Tibial nerve (tissue), 4 donors: ENCODE measurements around the gene ADGRE2. TPM values are rescaled to one million over a fixed set of nuclear protein-coding genes. Genes with fewer than 3 reads are reported as not detected.
A peak's percentile ranks its signal among the peaks of the same experiment; 100 is the strongest.
"Not testable (repeated sequence)": the region's sequence is repeated elsewhere in the genome, so short reads cannot be mapped to it uniquely, and the experiment has no call there.

Experiments used
- DNase-seq, 2 donors: peaks; one replicate each; pipeline ENCODE4 v3.0.0-alpha.2; 2019; ENCODE audit warnings: low spot score in 2 of 2
- H3K27ac ChIP-seq, 4 donors: fragments of 200-600 bp; sonication (generic) in 3 of 4; one replicate each; pipeline ENCODE4 v1.5.1; 2017 to 2019; ENCODE audit warnings: mild to moderate bottlenecking in 1 of 4
- H3K27me3 ChIP-seq, 2 donors: fragments of 200-600 bp; sonication (generic) in 1 of 2; one replicate each; pipeline versions ENCODE4 v1.5.1 to v1.6.0; 2017 to 2019
- H3K36me3 ChIP-seq, 3 donors: fragments of 200-600 bp; sonication (generic); one replicate each; pipeline ENCODE4 v1.5.1; 2018 to 2019
- H3K4me1 ChIP-seq, 4 donors: fragments of 200-600 bp; sonication (generic) in 3 of 4; one replicate each; pipeline ENCODE4 v1.5.1; 2017 to 2019
- H3K4me3 ChIP-seq, 4 donors: fragments of 200-600 bp; sonication (generic) in 3 of 4; one replicate each; pipeline ENCODE4 v1.5.1; 2017 to 2019; ENCODE audit warnings: mild to moderate bottlenecking in 1 of 4, moderate library complexity in 1 of 4
- H3K9me3 ChIP-seq, 4 donors: fragments of 200-600 bp; sonication (generic) in 3 of 4; one replicate each; pipeline ENCODE4 v1.5.1; 2017 to 2019
- CTCF ChIP-seq, 5 experiments: fragments of 200-600 bp in 3 of 5; fragments of 450-650 bp in 2 of 5; sonication (generic) in 3 of 5; IDR thresholded peaks; one replicate each; pipeline ENCODE4 v1.5.1; 2016 to 2019; ENCODE audit warnings: antibody characterized with exemption in 5 of 5, mild to moderate bottlenecking in 3 of 5, moderate library complexity in 2 of 5
- EP300 ChIP-seq, 2 donors: sonication (generic); formaldehyde crosslinking; IDR thresholded peaks; one replicate each; pipeline ENCODE4 v1.6.1; 2017; ENCODE audit warnings: antibody characterized with exemption in 2 of 2, mild to moderate bottlenecking in 1 of 2
- POLR2A ChIP-seq, 2 donors: fragments of 450-650 bp; IDR thresholded peaks; one replicate each; pipeline ENCODE4 v1.6.1; 2017; ENCODE audit warnings: antibody characterized with exemption in 2 of 2, mild to moderate bottlenecking in 2 of 2, moderate library complexity in 2 of 2
- WGBS, 2 donors: methylation state at CpG; one replicate each; pipeline ENCODE4 v1.1.5; 2018; 5-methylcytosine and 5-hydroxymethylcytosine counted together
- total RNA-seq, 4 donors: library from RNA; depleted of rRNA; stranded (reverse); fragments of >200 nt; gene quantifications; one replicate each; pipeline ENCODE4 v1.1.0, GENCODE V29; 2016

Gene ADGRE2
- total RNA-seq, 4 donors from 2014 or later, result 1.3 to 6.0 (median 4.0) TPM

- Histone ChIP-seq H3K36me3 (no peaks in the 10 kb centered on the region), H3K4me3 (no peak overlapping the region), H3K27me3 (no peaks in the 10 kb centered on the region), H3K4me1 (no peaks in the 10 kb centered on the region), H3K27ac (no peak overlapping the region), H3K9me3 (peaks cover 0 to 5% (median 1%) of the 10 kb centered on the region in 4 donors)
- DNase-seq, result no peak
- WGBS, 2 donors, result 83 to 88% methylated on average over 5 of the region's 5 CpGs
- TF ChIP-seq EP300 (IDR thresholded peaks at IDR 0.05) (no peak), CTCF (IDR thresholded peaks at IDR 0.05) (no peak), POLR2A (IDR thresholded peaks at IDR 0.05) (no peak)
Observed at GRCh38 chr19:14795078-14795721, 16.8 kb upstream of the ADGRE2 start.

GRCh38 chr19:14792250-14792649 lies 13.9 kb upstream of the ADGRE2 start:
- H3K4me3 ChIP-seq, H3K27ac ChIP-seq, H3K27me3 ChIP-seq, DNase-seq, H3K36me3 ChIP-seq, H3K4me1 ChIP-seq: not testable (repeated sequence)
- peaks cover 0 to 15% (median 1%) of the 10 kb centered on the region in 4 donors for H3K9me3 ChIP-seq
- WGBS, 2 donors, result 77 to 79% methylated on average over 6 of the region's 6 CpGs

- no peak for DNase-seq
- H3K4me3 ChIP-seq, result no peak overlapping the region
- TF ChIP-seq EP300 (IDR thresholded peaks at IDR 0.05), result no peak
- peak; percentile 13 to 36 (median 22) for TF ChIP-seq CTCF (IDR thresholded peaks at IDR 0.05)
- no peaks in the 10 kb centered on the region for H3K27me3 ChIP-seq
- H3K27ac ChIP-seq, result no peak overlapping the region
- H3K4me1 ChIP-seq, result no peaks in the 10 kb centered on the region
- peaks cover 0 to 16% (median 0%) of the 10 kb centered on the region in 4 donors for H3K9me3 ChIP-seq
- WGBS, 2 donors, result 16% methylated on average over 18 of the region's 18 CpGs
- H3K36me3 ChIP-seq, result no peaks in the 10 kb centered on the region
Observed at GRCh38 chr19:14786421-14786851, 8.1 kb upstream of the ADGRE2 start.

GRCh38 chr19:14785102-14785793 lies 6.9 kb upstream of the ADGRE2 start:
- not testable (repeated sequence) for H3K4me3 ChIP-seq, H3K36me3 ChIP-seq, H3K4me1 ChIP-seq, H3K27me3 ChIP-seq
- WGBS, 2 donors, result 65 to 72% methylated on average over 8 to 9 of the region's 11 CpGs
- Histone ChIP-seq H3K9me3 (peaks cover 0 to 16% (median 0%) of the 10 kb centered on the region in 4 donors), H3K27ac (peak overlapping the region in 1 of 4 donors; percentile 59)
- peak in 1 of 2 donors; percentile 15 for DNase-seq

- H3K36me3 ChIP-seq, H3K4me1 ChIP-seq, H3K27ac ChIP-seq, H3K4me3 ChIP-seq, H3K27me3 ChIP-seq: not testable (repeated sequence)
- peaks cover 0 to 16% (median 0%) of the 10 kb centered on the region in 4 donors for H3K9me3 ChIP-seq
- DNase-seq, result peak in 1 of 2 donors; percentile 17
- 43 to 46% methylated on average over 9 to 10 of the region's 10 CpGs for WGBS, 2 donors
Observed at GRCh38 chr19:14784730-14785101, 6.4 kb upstream of the ADGRE2 start.

- H3K4me3 ChIP-seq, H3K36me3 ChIP-seq, H3K4me1 ChIP-seq, H3K27ac ChIP-seq, DNase-seq, H3K27me3 ChIP-seq: not testable (repeated sequence)
- 61 to 66% methylated on average over 8 of the region's 8 CpGs for WGBS, 2 donors
- H3K9me3 ChIP-seq, result peaks cover 0 to 15% (median 0%) of the 10 kb centered on the region in 4 donors
Observed at GRCh38 chr19:14783410-14783998, 5.1 kb upstream of the ADGRE2 start.

GRCh38 chr19:14782626-14783409 lies 4.5 kb upstream of the ADGRE2 start:
- no peaks in the 10 kb centered on the region for H3K4me1 ChIP-seq
- no peak for TF ChIP-seq POLR2A (IDR thresholded peaks at IDR 0.05)
- TF ChIP-seq EP300 (IDR thresholded peaks at IDR 0.05), result no peak
- no peak overlapping the region for H3K4me3 ChIP-seq
- H3K36me3 ChIP-seq, result no peaks in the 10 kb centered on the region
- DNase-seq, result no peak
- WGBS, 2 donors, result 85 to 90% methylated on average over 16 of the region's 16 CpGs
- H3K9me3 ChIP-seq, result peaks cover 0 to 11% (median 0%) of the 10 kb centered on the region in 4 donors
- no peak overlapping the region for H3K27ac ChIP-seq
- no peaks in the 10 kb centered on the region for H3K27me3 ChIP-seq

- not testable (repeated sequence) for H3K4me3 ChIP-seq, H3K36me3 ChIP-seq, H3K4me1 ChIP-seq, H3K27me3 ChIP-seq, H3K27ac ChIP-seq, DNase-seq, H3K9me3 ChIP-seq
- 90 to 91% methylated on average over 17 of the region's 17 CpGs for WGBS, 2 donors
Observed at GRCh38 chr19:14781713-14782536, 3.6 kb upstream of the ADGRE2 start.

- WGBS, 2 donors, result 66 to 79% methylated on average over 14 of the region's 14 CpGs
- DNase-seq, H3K27me3 ChIP-seq: not testable (repeated sequence)
Observed at GRCh38 chr19:14780622-14781225, 2.4 kb upstream of the ADGRE2 start.

More at GRCh38 chr19:14780622-14781225, 2.4 kb upstream of the ADGRE2 start:
- not testable (repeated sequence) for H3K4me1 ChIP-seq, H3K9me3 ChIP-seq, H3K27ac ChIP-seq, H3K4me3 ChIP-seq, H3K36me3 ChIP-seq
